Esophagus muscularis mucosa (tissue), 4 donors: ENCODE results near the gene NDEL1. TPM values are rescaled to one million over a fixed set of nuclear protein-coding genes. Genes with fewer than 3 reads are reported as not detected.

Source experiments
- DNase-seq: peaks from one replicate; pipeline ENCODE4 v3.0.0-alpha.2; 2017; ENCODE audit errors: extremely low spot score
- H3K27ac ChIP-seq, 4 donors: fragments of 200-600 bp; sonication (generic); replicated peaks in 1 of 4; 1 replicate in 3 of 4; 2 replicates in 1 of 4; pipeline ENCODE4 v1.5.1; 2016 to 2019; ENCODE audit warnings: mild to moderate bottlenecking in 1 of 4
- H3K27me3 ChIP-seq, 4 donors: fragments of 200-600 bp; sonication (generic); one replicate each; pipeline versions ENCODE4 v1.5.1 to v1.6.0; 2016 to 2019
- H3K36me3 ChIP-seq, 4 donors: fragments of 200-600 bp; sonication (generic); one replicate each; pipeline ENCODE4 v1.5.1; 2016 to 2019
- H3K4me1 ChIP-seq, 4 donors: fragments of 200-600 bp; sonication (generic); one replicate each; pipeline ENCODE4 v1.5.1; 2016 to 2019
- H3K4me3 ChIP-seq, 4 donors: fragments of 200-600 bp; sonication (generic); 1 replicate in 2 of 4; 2 replicates in 2 of 4; pipeline ENCODE4 v1.5.1; 2016 to 2019; ENCODE audit warnings: mild to moderate bottlenecking in 4 of 4, moderate library complexity in 1 of 4
- H3K9me3 ChIP-seq, 4 donors: fragments of 200-600 bp; sonication (generic); 1 replicate in 3 of 4; 2 replicates in 1 of 4; pipeline ENCODE4 v1.5.1; 2016 to 2019
- CTCF ChIP-seq, 3 experiments: fragments of 200-600 bp in 2 of 3; fragments of 450-650 bp in 1 of 3; sonication (generic) in 2 of 3; IDR thresholded peaks; one replicate each; pipeline ENCODE4 v1.5.1; 2017 to 2019; ENCODE audit warnings: antibody characterized with exemption in 3 of 3, mild to moderate bottlenecking in 2 of 3, moderate library complexity in 1 of 3
- EP300 ChIP-seq: sonication (generic); formaldehyde crosslinking; IDR thresholded peaks from one replicate; pipeline ENCODE4 v1.6.1; 2017; ENCODE audit warnings: antibody characterized with exemption
- POLR2A ChIP-seq: fragments of 450-650 bp; IDR thresholded peaks from one replicate; pipeline ENCODE4 v1.6.1; 2017; ENCODE audit warnings: antibody characterized with exemption, moderate library complexity, mild to moderate bottlenecking, low read depth
- POLR2AphosphoS5 ChIP-seq, 2 donors: sonication (generic); formaldehyde crosslinking; IDR thresholded peaks; one replicate each; pipeline ENCODE4 v1.6.1; 2017; ENCODE audit warnings: antibody characterized with exemption in 2 of 2
- WGBS: methylation state at CpG from one replicate; pipeline ENCODE4 v1.1.5; 2018; 5-methylcytosine and 5-hydroxymethylcytosine counted together
- intact Hi-C: fragments of 100-400 bp; cut with DNase I; formaldehyde crosslinking; loops from one replicate; pipeline ENCODE4 v1.15.1; 2023
- total RNA-seq, 4 donors: library from RNA; depleted of rRNA; stranded (reverse); fragments of >200 nt; gene quantifications; one replicate each; pipeline versions ENCODE4 v1.1.0 to v1.2.1, GENCODE V29; 2016

Gene NDEL1
- total RNA-seq, 4 donors from 2014 or later = 48.2 to 80.8 (median 55.5) TPM

DNA sequence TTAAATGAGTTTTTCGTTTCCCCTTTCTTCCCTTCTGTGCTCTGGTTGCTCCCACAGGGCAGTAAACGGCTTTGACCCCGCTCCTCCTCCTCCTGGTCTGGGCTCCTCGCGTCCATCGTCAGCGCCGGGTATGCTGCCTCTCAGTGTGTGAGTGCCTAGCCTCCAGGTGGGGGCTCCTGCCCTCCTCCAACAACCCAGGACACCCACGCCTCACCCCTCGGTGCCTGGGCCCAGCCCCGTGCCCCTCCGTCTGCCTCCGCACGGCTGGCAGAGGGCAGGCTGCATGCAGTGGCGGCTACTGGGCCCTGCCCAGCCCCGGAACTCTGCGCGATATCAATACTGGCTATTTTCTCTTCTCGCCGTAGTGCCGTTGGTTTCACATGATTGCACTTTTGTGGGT is 31.2 kb downstream of the NDEL1 start:
- H3K9me3 ChIP-seq = no peaks in the 10 kb centered on the region
- no peak overlapping the region for H3K4me3 ChIP-seq
- peaks cover 17 to 57% (median 44%) of the 10 kb centered on the region in 4 donors for H3K4me1 ChIP-seq
- 91% methylated on average over 21 of the region's 21 CpGs for WGBS
- intact Hi-C loops = no loop called here
- no peak for DNase-seq
- peaks cover 18 to 77% (median 70%) of the 10 kb centered on the region in 4 donors for H3K36me3 ChIP-seq
- H3K27ac ChIP-seq = no peak overlapping the region
- no peak for TF ChIP-seq CTCF (IDR thresholded peaks at IDR 0.05)
- no peak for TF ChIP-seq EP300
- TF ChIP-seq POLR2A = no peak
- no peak for TF ChIP-seq POLR2AphosphoS5 (IDR thresholded peaks at IDR 0.05)
- H3K27me3 ChIP-seq = no peaks in the 10 kb centered on the region

DNA sequence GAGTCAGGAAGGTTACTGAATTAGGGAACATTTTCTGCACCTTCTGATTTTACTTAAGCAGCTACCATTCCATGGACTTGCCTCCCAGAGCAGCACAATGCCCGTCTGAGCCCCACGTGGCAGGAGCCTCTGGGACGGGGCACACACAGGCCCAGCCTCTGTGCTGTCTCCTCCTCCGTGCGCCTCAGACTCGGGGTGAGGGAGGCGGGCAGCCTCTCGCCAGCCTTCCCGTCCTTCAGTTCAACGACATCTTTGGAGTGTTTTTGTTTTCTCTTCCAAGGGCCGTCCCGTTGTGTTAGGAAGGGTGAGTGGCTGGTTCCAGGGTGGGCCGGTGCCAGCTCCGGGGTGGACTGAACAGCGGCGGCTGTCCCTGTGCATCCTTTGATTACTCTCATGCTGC is 31.8 kb downstream of the NDEL1 start:
- intact Hi-C loops = no loop called here
- no peaks in the 10 kb centered on the region for H3K27me3 ChIP-seq
- H3K27ac ChIP-seq = no peak overlapping the region
- peaks cover 17 to 57% (median 44%) of the 10 kb centered on the region in 4 donors for H3K4me1 ChIP-seq
- H3K9me3 ChIP-seq = no peaks in the 10 kb centered on the region
- no peak for TF ChIP-seq EP300
- TF ChIP-seq POLR2AphosphoS5 (IDR thresholded peaks at IDR 0.05) = no peak
- TF ChIP-seq POLR2A = no peak
- TF ChIP-seq CTCF (IDR thresholded peaks at IDR 0.05) = no peak
- peaks cover 15 to 77% (median 70%) of the 10 kb centered on the region in 4 donors for H3K36me3 ChIP-seq
- no peak overlapping the region for H3K4me3 ChIP-seq
- DNase-seq = no peak
- WGBS = 82% methylated on average over 16 of the region's 16 CpGs

DNA sequence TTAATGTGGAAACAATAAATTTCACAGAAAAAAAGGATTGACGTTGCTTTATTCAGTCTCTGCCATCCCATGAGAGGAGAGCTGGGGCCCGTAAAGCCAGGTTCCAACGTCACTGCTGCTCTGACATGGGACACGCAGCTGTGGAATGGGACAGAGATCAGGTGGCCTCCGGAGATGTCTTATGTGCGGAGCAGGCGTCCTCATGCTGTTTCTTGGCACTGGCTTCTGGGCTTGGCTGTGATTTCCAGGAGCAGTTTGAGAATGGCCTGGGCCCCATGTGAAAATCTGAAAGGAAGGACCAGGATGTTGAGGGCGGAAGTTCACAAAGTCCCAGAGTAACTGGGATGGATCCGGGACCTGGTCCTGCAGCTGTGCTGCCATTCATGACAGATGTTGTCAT is 32.4 kb downstream of the NDEL1 start:
- intact Hi-C loops = no loop called here
- DNase-seq = no peak
- WGBS = 74% methylated on average over 9 of the region's 9 CpGs

GRCh38 chr17:8468980-8469379 is 33.3 kb downstream of the NDEL1 start:
- DNase-seq = no peak

More for the DNA sequence above, 32.4 kb downstream of the NDEL1 start:
- H3K36me3 ChIP-seq = peaks cover 11 to 77% (median 69%) of the 10 kb centered on the region in 4 donors
- H3K4me3 ChIP-seq = no peak overlapping the region
- no peaks in the 10 kb centered on the region for H3K9me3 ChIP-seq
- H3K27ac ChIP-seq = no peak overlapping the region
- H3K27me3 ChIP-seq = no peaks in the 10 kb centered on the region
- peaks cover 17 to 57% (median 44%) of the 10 kb centered on the region in 4 donors for H3K4me1 ChIP-seq
- no peak for TF ChIP-seq EP300
- no peak for TF ChIP-seq POLR2AphosphoS5 (IDR thresholded peaks at IDR 0.05)
- no peak for TF ChIP-seq POLR2A

DNA sequence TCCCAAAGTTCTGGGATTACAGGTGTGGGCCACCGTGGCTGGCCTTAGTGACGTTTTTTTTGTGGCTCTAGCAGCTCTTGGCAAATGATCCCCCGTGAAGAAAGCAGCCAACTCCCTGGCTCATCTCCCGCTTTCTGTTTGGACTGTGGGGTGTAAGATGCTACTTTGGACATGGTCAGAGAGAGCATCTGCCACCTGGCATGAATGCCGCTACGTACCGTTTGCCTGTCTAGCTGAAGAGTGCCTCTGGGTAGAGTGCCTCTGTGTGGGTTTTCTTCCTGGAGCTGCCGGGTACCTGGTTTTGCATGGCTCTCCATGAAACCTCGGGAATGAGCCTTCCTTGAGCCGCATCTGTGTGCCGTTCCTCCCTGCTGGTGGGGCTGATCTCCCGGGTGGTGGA is 34.3 kb downstream of the NDEL1 start:
- TF ChIP-seq EP300 (no peak), POLR2A (no peak), POLR2AphosphoS5 (IDR thresholded peaks at IDR 0.05) (no peak), CTCF (IDR thresholded peaks at IDR 0.05) (no peak)
- Histone ChIP-seq H3K27me3 (no peaks in the 10 kb centered on the region), H3K27ac (peak overlapping the region; percentile 54 to 73 (median 62)), H3K4me1 (peaks cover 17 to 50% (median 39%) of the 10 kb centered on the region in 4 donors), H3K4me3 (no peak overlapping the region), H3K9me3 (no peaks in the 10 kb centered on the region), H3K36me3 (peaks cover 26 to 77% (median 71%) of the 10 kb centered on the region in 4 donors)
- intact Hi-C loops = no loop called here
- DNase-seq = no peak
- 41% methylated on average over 8 of the region's 12 CpGs for WGBS

More at GRCh38 chr17:8468980-8469379, 33.3 kb downstream of the NDEL1 start:
- Histone ChIP-seq H3K9me3 (no peaks in the 10 kb centered on the region), H3K4me3 (no peak overlapping the region), H3K27ac (peak overlapping the region in 1 of 4 donors; percentile 15), H3K36me3 (peaks cover 16 to 77% (median 70%) of the 10 kb centered on the region in 4 donors), H3K4me1 (peaks cover 17 to 57% (median 44%) of the 10 kb centered on the region in 4 donors), H3K27me3 (no peaks in the 10 kb centered on the region)
- TF ChIP-seq POLR2A (no peak), CTCF (IDR thresholded peaks at IDR 0.05) (no peak), POLR2AphosphoS5 (IDR thresholded peaks at IDR 0.05) (no peak), EP300 (no peak)
- 85% methylated on average over 3 of the region's 3 CpGs for WGBS
- intact Hi-C loops = no loop called here
